Mucosa of gallbladder (tissue), 1 donor: ENCODE measurements around the gene AXIN1. TPM values are rescaled to one million over a fixed set of nuclear protein-coding genes. Genes with fewer than 3 reads are reported as not detected.
A peak's percentile ranks its signal among the peaks of the same experiment; 100 is the strongest.
"Not testable (repeated sequence)": the region's sequence is repeated elsewhere in the genome, so short reads cannot be mapped to it uniquely, and the experiment has no call there.

Source experiments
- DNase-seq: peaks from one replicate; pipeline ENCODE4 v3.0.0-alpha.2; 2020; ENCODE audit warnings: low spot score
- total RNA-seq: library from RNA; stranded (reverse); gene quantifications from one replicate; pipeline ENCODE4 v1.2.1, GENCODE V29; 2021
- donor health status: DM: no; HTN: no; CAD: no.

The AXIN1 gene
- total RNA-seq, 1 donor from 2014 or later: 29.2 TPM

- peak; percentile 43 for DNase-seq
Observed at GRCh38 chr16:381789-382717, 29.5 kb upstream of the AXIN1 start, which contains the start of gene PGAP6. Gene PGAP6 (minus strand): TSS chr16:381978. CDS start chr16:381821, 157 bp downstream.

GRCh38 chr16:381012-381788 is 28.7 kb upstream of the AXIN1 start:
- DNase-seq: no peak

- no peak for DNase-seq
Observed at GRCh38 chr16:380762-381011, 28.2 kb upstream of the AXIN1 start.

GRCh38 chr16:379961-380761 is 27.6 kb upstream of the AXIN1 start:
- DNase-seq: no peak

GRCh38 chr16:379183-379960 is 26.8 kb upstream of the AXIN1 start:
- DNase-seq: peak; percentile 87

GRCh38 chr16:378821-379182 is 26.3 kb upstream of the AXIN1 start:
- DNase-seq: no peak

GRCh38 chr16:378113-378820 is 25.7 kb upstream of the AXIN1 start:
- DNase-seq: not testable (repeated sequence)

GRCh38 chr16:377419-377951 is 25.0 kb upstream of the AXIN1 start:
- no peak for DNase-seq

- no peak for DNase-seq
Observed at GRCh38 chr16:376817-377418, 24.4 kb upstream of the AXIN1 start.

GRCh38 chr16:375927-376816 is 23.6 kb upstream of the AXIN1 start:
- no peak for DNase-seq

- DNase-seq: no peak
Observed at GRCh38 chr16:375212-375611, 22.7 kb upstream of the AXIN1 start.

GRCh38 chr16:374616-374926 is 22.0 kb upstream of the AXIN1 start:
- DNase-seq: no peak

- DNase-seq: no peak
Observed at GRCh38 chr16:373848-374615, 21.5 kb upstream of the AXIN1 start.

GRCh38 chr16:373020-373598 is 20.6 kb upstream of the AXIN1 start:
- DNase-seq: no peak

- DNase-seq: no peak
Observed at GRCh38 chr16:372302-372983, 19.9 kb upstream of the AXIN1 start.

- no peak for DNase-seq
Observed at GRCh38 chr16:371515-372301, 19.2 kb upstream of the AXIN1 start.
